ENCODE data around the gene GRIP1.

GRIP1 gene

GRCh38 chr12:66598079-66598478, 80.8 kb downstream of the GRIP1 start:
- TF ChIP-seq MAX (IDR thresholded peaks at IDR 0.05; ENCODE audit: low read depth, low read length), result no peak
- no peak for TF ChIP-seq MYC (IDR thresholded peaks at IDR 0.05; ENCODE audit: low read depth, low read length)
- TF ChIP-seq POLR2A (IDR thresholded peaks at IDR 0.05; ENCODE audit: extremely low read depth, insufficient read length), result no peak
- TF ChIP-seq, protein P1, sequence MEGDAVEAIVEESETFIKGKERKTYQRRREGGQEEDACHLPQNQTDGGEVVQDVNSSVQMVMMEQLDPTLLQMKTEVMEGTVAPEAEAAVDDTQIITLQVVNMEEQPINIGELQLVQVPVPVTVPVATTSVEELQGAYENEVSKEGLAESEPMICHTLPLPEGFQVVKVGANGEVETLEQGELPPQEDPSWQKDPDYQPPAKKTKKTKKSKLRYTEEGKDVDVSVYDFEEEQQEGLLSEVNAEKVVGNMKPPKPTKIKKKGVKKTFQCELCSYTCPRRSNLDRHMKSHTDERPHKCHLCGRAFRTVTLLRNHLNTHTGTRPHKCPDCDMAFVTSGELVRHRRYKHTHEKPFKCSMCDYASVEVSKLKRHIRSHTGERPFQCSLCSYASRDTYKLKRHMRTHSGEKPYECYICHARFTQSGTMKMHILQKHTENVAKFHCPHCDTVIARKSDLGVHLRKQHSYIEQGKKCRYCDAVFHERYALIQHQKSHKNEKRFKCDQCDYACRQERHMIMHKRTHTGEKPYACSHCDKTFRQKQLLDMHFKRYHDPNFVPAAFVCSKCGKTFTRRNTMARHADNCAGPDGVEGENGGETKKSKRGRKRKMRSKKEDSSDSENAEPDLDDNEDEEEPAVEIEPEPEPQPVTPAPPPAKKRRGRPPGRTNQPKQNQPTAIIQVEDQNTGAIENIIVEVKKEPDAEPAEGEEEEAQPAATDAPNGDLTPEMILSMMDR (IDR thresholded peaks at IDR 0.05; ENCODE audit: low read depth, low read length), result no peak
- H3K4me3 ChIP-seq (ENCODE audit: low read depth, low read length), result no peak overlapping the region
- no peak for DNase-seq (ENCODE audit: low read depth)

DNA sequence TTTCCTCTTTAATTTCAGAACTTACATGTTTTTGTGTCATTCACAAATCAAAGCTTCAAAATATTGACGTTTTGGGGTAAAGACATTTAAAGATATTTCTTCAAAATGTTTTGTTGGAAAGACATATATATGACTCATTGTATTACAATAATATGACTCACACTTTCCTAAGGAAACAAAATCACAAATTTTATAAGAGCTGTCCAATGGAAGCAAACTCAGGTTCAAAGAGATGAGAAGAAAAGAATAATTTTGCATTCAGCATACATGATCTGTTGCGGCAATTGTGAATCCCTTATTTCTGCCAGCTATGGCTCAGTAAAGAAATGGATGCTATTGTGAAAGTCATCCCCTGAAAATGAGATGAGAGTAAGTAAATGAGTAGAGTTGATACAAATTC, 82.7 kb downstream of the GRIP1 start:
- no peak for DNase-seq (ENCODE audit: low read depth)
- no peak overlapping the region for H3K4me3 ChIP-seq (ENCODE audit: low read depth, low read length)
- no peak for TF ChIP-seq POLR2A (IDR thresholded peaks at IDR 0.05; ENCODE audit: extremely low read depth, insufficient read length)
- no peak for TF ChIP-seq MYC (IDR thresholded peaks at IDR 0.05; ENCODE audit: low read depth, low read length)
- TF ChIP-seq MAX (IDR thresholded peaks at IDR 0.05; ENCODE audit: low read depth, low read length), result no peak
- TF ChIP-seq, protein P1 (IDR thresholded peaks at IDR 0.05; ENCODE audit: low read depth, low read length), result no peak

DNA sequence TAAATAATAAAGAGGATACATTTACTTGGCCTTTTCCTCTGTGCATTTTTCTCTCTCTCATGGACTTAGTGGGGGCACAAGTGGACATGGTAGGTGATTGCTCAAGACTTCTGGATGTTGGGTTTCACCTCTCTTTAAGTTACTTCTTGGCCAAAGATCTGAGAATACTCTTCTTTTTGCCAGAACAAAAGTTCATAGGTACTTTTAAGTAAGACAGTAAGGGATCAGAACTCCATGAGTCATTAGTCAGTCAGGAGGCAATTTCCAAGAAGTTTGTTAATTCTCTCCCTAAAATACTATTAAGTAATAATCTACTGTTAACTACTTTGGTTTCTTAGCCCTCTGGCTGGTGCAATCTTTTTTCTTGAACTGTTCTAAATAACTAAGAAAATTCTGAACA, 84.2 kb downstream of the GRIP1 start:
- TF ChIP-seq MAX (IDR thresholded peaks at IDR 0.05; ENCODE audit: low read depth, low read length) (no peak), POLR2A (IDR thresholded peaks at IDR 0.05; ENCODE audit: extremely low read depth, insufficient read length) (no peak), MYC (IDR thresholded peaks at IDR 0.05; ENCODE audit: low read depth, low read length) (no peak)
- TF ChIP-seq, protein P1 (IDR thresholded peaks at IDR 0.05; ENCODE audit: low read depth, low read length), result no peak
- no peak overlapping the region for H3K4me3 ChIP-seq (ENCODE audit: low read depth, low read length)
- no peak for DNase-seq (ENCODE audit: low read depth)

- H3K4me3 ChIP-seq (ENCODE audit: low read depth, low read length), result no peak overlapping the region
- DNase-seq (ENCODE audit: low read depth), result no peak
- TF ChIP-seq POLR2A (IDR thresholded peaks at IDR 0.05; ENCODE audit: extremely low read depth, insufficient read length) (no peak), MAX (IDR thresholded peaks at IDR 0.05; ENCODE audit: low read depth, low read length) (no peak), MYC (IDR thresholded peaks at IDR 0.05; ENCODE audit: low read depth, low read length) (no peak)
- TF ChIP-seq, protein P1 (IDR thresholded peaks at IDR 0.05; ENCODE audit: low read depth, low read length), result no peak
Measured at GRCh38 chr12:66590275-66590985, 88.4 kb downstream of the GRIP1 start.

- H3K4me3 ChIP-seq (ENCODE audit: low read depth, low read length), result no peak overlapping the region
- no peak for DNase-seq (ENCODE audit: low read depth)
- TF ChIP-seq, protein P1 (IDR thresholded peaks at IDR 0.05; ENCODE audit: low read depth, low read length), result no peak
- TF ChIP-seq MAX (IDR thresholded peaks at IDR 0.05; ENCODE audit: low read depth, low read length) (no peak), POLR2A (IDR thresholded peaks at IDR 0.05; ENCODE audit: extremely low read depth, insufficient read length) (no peak), MYC (IDR thresholded peaks at IDR 0.05; ENCODE audit: low read depth, low read length) (no peak)
Measured at GRCh38 chr12:66589095-66589494, 89.8 kb downstream of the GRIP1 start.

Measured in NB4 (cell line).